Measurements from ENCODE around the gene AGAP4.
"Not testable (repeated sequence)": the region's sequence is repeated elsewhere in the genome, so short reads cannot be mapped to it uniquely, and the experiment has no call there.

DNA sequence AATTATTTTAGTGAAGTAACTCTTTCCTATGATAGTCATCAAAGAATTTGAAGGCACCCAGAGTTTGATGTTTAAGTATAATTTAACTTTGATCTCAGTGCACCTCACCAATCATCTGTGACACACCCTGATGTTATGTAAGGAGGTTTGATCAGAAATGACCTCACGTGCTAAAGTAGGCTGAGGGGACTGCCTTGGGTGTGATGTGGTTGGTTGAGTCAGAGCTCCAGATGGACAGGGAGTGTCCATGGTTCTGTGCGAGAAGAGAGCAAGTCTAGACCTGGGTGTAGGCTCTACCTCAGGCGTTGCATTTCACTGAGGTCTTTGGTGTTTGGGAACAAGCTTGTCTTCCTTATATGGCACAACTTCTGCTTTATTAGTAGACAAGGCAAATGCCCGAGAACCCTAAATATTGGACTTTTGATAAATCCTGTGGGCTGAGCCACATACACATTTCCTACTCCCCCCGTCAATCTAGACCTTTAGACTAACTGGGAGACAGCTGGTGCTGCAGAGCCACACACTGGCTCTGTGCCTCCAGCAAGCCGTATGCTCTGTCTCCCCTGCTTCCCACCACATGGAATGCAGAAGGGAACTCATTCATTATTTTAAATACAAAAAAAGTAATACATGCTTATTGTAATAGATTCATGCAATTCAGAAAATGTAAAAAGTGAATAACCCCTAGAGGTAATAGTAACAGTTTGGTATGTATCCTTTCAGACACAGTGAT is 56.4 kb downstream of the AGAP4 start:
- TF ChIP-seq, protein P1, sequence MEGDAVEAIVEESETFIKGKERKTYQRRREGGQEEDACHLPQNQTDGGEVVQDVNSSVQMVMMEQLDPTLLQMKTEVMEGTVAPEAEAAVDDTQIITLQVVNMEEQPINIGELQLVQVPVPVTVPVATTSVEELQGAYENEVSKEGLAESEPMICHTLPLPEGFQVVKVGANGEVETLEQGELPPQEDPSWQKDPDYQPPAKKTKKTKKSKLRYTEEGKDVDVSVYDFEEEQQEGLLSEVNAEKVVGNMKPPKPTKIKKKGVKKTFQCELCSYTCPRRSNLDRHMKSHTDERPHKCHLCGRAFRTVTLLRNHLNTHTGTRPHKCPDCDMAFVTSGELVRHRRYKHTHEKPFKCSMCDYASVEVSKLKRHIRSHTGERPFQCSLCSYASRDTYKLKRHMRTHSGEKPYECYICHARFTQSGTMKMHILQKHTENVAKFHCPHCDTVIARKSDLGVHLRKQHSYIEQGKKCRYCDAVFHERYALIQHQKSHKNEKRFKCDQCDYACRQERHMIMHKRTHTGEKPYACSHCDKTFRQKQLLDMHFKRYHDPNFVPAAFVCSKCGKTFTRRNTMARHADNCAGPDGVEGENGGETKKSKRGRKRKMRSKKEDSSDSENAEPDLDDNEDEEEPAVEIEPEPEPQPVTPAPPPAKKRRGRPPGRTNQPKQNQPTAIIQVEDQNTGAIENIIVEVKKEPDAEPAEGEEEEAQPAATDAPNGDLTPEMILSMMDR (IDR thresholded peaks at IDR 0.05): not testable (repeated sequence)
- not testable (repeated sequence) for TF ChIP-seq ZFX (IDR thresholded peaks at IDR 0.05; ENCODE audit: borderline replicate concordance)

Data from 22Rv1 (cell line).